ENCODE results near the gene TIGAR. TPM values are rescaled to one million over a fixed set of nuclear protein-coding genes. Genes with fewer than 3 reads are reported as not detected.
A peak's percentile ranks its signal among the peaks of the same experiment; 100 is the strongest.

TIGAR gene
- total and polyA plus RNA-seq, 4 donors, result 2.9 to 10.5 (median 5.9) TPM

- ATAC-seq (ENCODE audit: low FRiP score), result no peak
- Histone ChIP-seq H3K36me3 (ENCODE audit: control insufficient read depth in 1 of 2, insufficient read depth in 2 of 2, low read length in 1 of 2) (no peaks in the 10 kb centered on the region), H3K27me3 (ENCODE audit: control insufficient read depth in 1 of 2, insufficient read depth in 2 of 2, low read length in 1 of 2) (no peaks in the 10 kb centered on the region), H3K4me3 (ENCODE audit: low read length in 2 of 2) (no peak overlapping the region), H3K9me3 (ENCODE audit: control insufficient read depth, low read length) (peaks cover 2% of the 10 kb centered on the region), H3K4me1 (ENCODE audit: control insufficient read depth in 1 of 2, insufficient read depth in 2 of 2, low read length in 2 of 2) (peaks cover 0 to 2% of the 10 kb centered on the region in 2 donors), H3K27ac (ENCODE audit: low read depth in 1 of 2, low read length in 2 of 2) (no peak overlapping the region)
- 96 to 97% methylated on average over 3 of the region's 3 CpGs for WGBS, 2 donors
- no peak for DNase-seq
- intact Hi-C loops (cut with DNase I), result no loop called here
Observed at GRCh38 chr12:4330203-4330602, 9.2 kb downstream of the TIGAR start.

DNA sequence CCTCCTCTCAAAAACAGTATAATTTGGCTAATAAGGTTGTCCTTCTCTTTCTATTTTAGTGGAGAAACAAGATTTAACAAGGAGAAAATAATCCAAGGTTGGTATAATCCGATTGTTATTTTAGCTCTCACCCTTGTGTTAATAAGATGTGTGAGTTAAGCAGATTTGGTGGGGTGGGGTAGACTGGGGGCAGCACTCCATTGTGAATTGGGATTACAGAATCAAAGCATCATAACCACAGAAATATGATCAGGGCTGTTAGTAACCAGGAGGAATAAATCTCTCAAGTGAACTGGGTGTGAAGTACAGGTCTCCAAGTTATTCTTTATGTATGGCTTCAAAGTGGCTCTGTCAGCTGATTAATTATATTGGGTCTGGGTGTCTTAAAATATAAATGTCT is 10.2 kb downstream of the TIGAR start:
- H3K36me3 ChIP-seq (ENCODE audit: control insufficient read depth in 1 of 2, insufficient read depth in 2 of 2, low read length in 1 of 2), result no peaks in the 10 kb centered on the region
- no peaks in the 10 kb centered on the region for H3K27me3 ChIP-seq (ENCODE audit: control insufficient read depth in 1 of 2, insufficient read depth in 2 of 2, low read length in 1 of 2)
- H3K4me1 ChIP-seq (ENCODE audit: control insufficient read depth in 1 of 2, insufficient read depth in 2 of 2, low read length in 2 of 2), result peaks cover 0 to 2% of the 10 kb centered on the region in 2 donors
- 23 to 31% methylated on average over 1 of the region's 1 CpG for WGBS, 2 donors
- ATAC-seq (ENCODE audit: low FRiP score) (no peak), DNase-seq (no peak)
- intact Hi-C loops (cut with DNase I), result no loop called here
- no peak overlapping the region for H3K4me3 ChIP-seq (ENCODE audit: low read length in 2 of 2)
- no peak overlapping the region for H3K27ac ChIP-seq (ENCODE audit: low read depth in 1 of 2, low read length in 2 of 2)
- H3K9me3 ChIP-seq (ENCODE audit: control insufficient read depth, low read length), result peaks cover 2% of the 10 kb centered on the region

GRCh38 chr12:4331842-4332241 is 10.8 kb downstream of the TIGAR start:
- peaks cover 0 to 2% of the 10 kb centered on the region in 2 donors for H3K4me1 ChIP-seq (ENCODE audit: control insufficient read depth in 1 of 2, insufficient read depth in 2 of 2, low read length in 2 of 2)
- H3K4me3 ChIP-seq (ENCODE audit: low read length in 2 of 2), result no peak overlapping the region
- H3K36me3 ChIP-seq (ENCODE audit: control insufficient read depth in 1 of 2, insufficient read depth in 2 of 2, low read length in 1 of 2), result no peaks in the 10 kb centered on the region
- DNase-seq, result no peak
- H3K27me3 ChIP-seq (ENCODE audit: control insufficient read depth in 1 of 2, insufficient read depth in 2 of 2, low read length in 1 of 2), result no peaks in the 10 kb centered on the region
- intact Hi-C loops (cut with DNase I), result no loop called here
- H3K9me3 ChIP-seq (ENCODE audit: control insufficient read depth, low read length), result peaks cover 2% of the 10 kb centered on the region
- WGBS, 2 donors, result 10 to 14% methylated on average over 4 of the region's 4 CpGs
- no peak overlapping the region for H3K27ac ChIP-seq (ENCODE audit: low read depth in 1 of 2, low read length in 2 of 2)
- no peak for ATAC-seq (ENCODE audit: low FRiP score)

GRCh38 chr12:4346931-4347330 is 25.9 kb downstream of the TIGAR start:
- ATAC-seq (ENCODE audit: low FRiP score) (no peak), DNase-seq (no peak)
- H3K36me3 ChIP-seq (ENCODE audit: control insufficient read depth in 1 of 2, insufficient read depth in 2 of 2, low read length in 1 of 2), result no peaks in the 10 kb centered on the region
- H3K27me3 ChIP-seq (ENCODE audit: control insufficient read depth in 1 of 2, insufficient read depth in 2 of 2, low read length in 1 of 2), result no peaks in the 10 kb centered on the region
- intact Hi-C loops (cut with DNase I), result no loop called here
- H3K4me1 ChIP-seq (ENCODE audit: control insufficient read depth in 1 of 2, insufficient read depth in 2 of 2, low read length in 2 of 2), result no peaks in the 10 kb centered on the region
- H3K9me3 ChIP-seq (ENCODE audit: control insufficient read depth, low read length), result no peaks in the 10 kb centered on the region
- no peak overlapping the region for H3K4me3 ChIP-seq (ENCODE audit: low read length in 2 of 2)
- H3K27ac ChIP-seq (ENCODE audit: low read depth in 1 of 2, low read length in 2 of 2), result no peak overlapping the region

- H3K36me3 ChIP-seq (ENCODE audit: control insufficient read depth in 1 of 2, insufficient read depth in 2 of 2, low read length in 1 of 2), result peaks cover 3 to 6% of the 10 kb centered on the region in 2 donors
- DNase-seq (no peak), ATAC-seq (ENCODE audit: low FRiP score) (no peak)
- H3K9me3 ChIP-seq (ENCODE audit: control insufficient read depth, low read length), result no peaks in the 10 kb centered on the region
- no peak overlapping the region for H3K27ac ChIP-seq (ENCODE audit: low read depth in 1 of 2, low read length in 2 of 2)
- intact Hi-C loops (cut with DNase I), result no loop called here
- H3K27me3 ChIP-seq (ENCODE audit: control insufficient read depth in 1 of 2, insufficient read depth in 2 of 2, low read length in 1 of 2), result no peaks in the 10 kb centered on the region
- 72 to 73% methylated on average over 4 of the region's 4 CpGs for WGBS, 2 donors
- no peaks in the 10 kb centered on the region for H3K4me1 ChIP-seq (ENCODE audit: control insufficient read depth in 1 of 2, insufficient read depth in 2 of 2, low read length in 2 of 2)
- H3K4me3 ChIP-seq (ENCODE audit: low read length in 2 of 2), result no peak overlapping the region
Observed at GRCh38 chr12:4353785-4354208, 32.8 kb downstream of the TIGAR start.

- no peaks in the 10 kb centered on the region for H3K4me1 ChIP-seq (ENCODE audit: control insufficient read depth in 1 of 2, insufficient read depth in 2 of 2, low read length in 2 of 2)
- no peak for DNase-seq
- H3K9me3 ChIP-seq (ENCODE audit: control insufficient read depth, low read length), result no peaks in the 10 kb centered on the region
Observed at GRCh38 chr12:4355156-4356040, 34.4 kb downstream of the TIGAR start.

DNA sequence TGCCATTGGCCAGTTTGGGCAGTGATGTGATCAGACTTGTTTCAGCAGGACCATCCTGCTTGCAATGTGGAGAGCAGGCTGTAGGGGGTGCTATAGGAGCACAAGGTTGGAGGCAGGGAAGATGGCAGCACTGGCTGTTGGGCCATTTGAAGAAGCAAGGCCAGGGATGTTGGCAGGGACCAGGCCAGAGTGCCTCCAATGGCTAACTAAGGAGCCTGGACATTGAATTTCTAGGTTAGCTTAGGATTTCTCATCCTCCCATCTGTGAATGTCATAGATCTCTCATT is 35.0 kb downstream of the TIGAR start:
- no peaks in the 10 kb centered on the region for H3K4me1 ChIP-seq (ENCODE audit: control insufficient read depth in 1 of 2, insufficient read depth in 2 of 2, low read length in 2 of 2)
- peaks cover 3 to 6% of the 10 kb centered on the region in 2 donors for H3K36me3 ChIP-seq (ENCODE audit: control insufficient read depth in 1 of 2, insufficient read depth in 2 of 2, low read length in 1 of 2)
- intact Hi-C loops (cut with DNase I), result no loop called here
- DNase-seq (peak in 1 of 2 donors; percentile 41), ATAC-seq (ENCODE audit: low FRiP score) (no peak)
- no peaks in the 10 kb centered on the region for H3K27me3 ChIP-seq (ENCODE audit: control insufficient read depth in 1 of 2, insufficient read depth in 2 of 2, low read length in 1 of 2)
- no peak overlapping the region for H3K27ac ChIP-seq (ENCODE audit: low read depth in 1 of 2, low read length in 2 of 2)
- H3K9me3 ChIP-seq (ENCODE audit: control insufficient read depth, low read length), result no peaks in the 10 kb centered on the region
- no peak overlapping the region for H3K4me3 ChIP-seq (ENCODE audit: low read length in 2 of 2)

More at GRCh38 chr12:4355156-4356040, 34.4 kb downstream of the TIGAR start:
- WGBS, 2 donors, result 67 to 78% methylated on average over 3 of the region's 3 CpGs
- H3K36me3 ChIP-seq (ENCODE audit: control insufficient read depth in 1 of 2, insufficient read depth in 2 of 2, low read length in 1 of 2), result peaks cover 3 to 6% of the 10 kb centered on the region in 2 donors
- no peak overlapping the region for H3K4me3 ChIP-seq (ENCODE audit: low read length in 2 of 2)
- ATAC-seq (ENCODE audit: low FRiP score), result no peak
- no peak overlapping the region for H3K27ac ChIP-seq (ENCODE audit: low read depth in 1 of 2, low read length in 2 of 2)
- H3K27me3 ChIP-seq (ENCODE audit: control insufficient read depth in 1 of 2, insufficient read depth in 2 of 2, low read length in 1 of 2), result no peaks in the 10 kb centered on the region
- intact Hi-C loops (cut with DNase I), result no loop called here

DNA sequence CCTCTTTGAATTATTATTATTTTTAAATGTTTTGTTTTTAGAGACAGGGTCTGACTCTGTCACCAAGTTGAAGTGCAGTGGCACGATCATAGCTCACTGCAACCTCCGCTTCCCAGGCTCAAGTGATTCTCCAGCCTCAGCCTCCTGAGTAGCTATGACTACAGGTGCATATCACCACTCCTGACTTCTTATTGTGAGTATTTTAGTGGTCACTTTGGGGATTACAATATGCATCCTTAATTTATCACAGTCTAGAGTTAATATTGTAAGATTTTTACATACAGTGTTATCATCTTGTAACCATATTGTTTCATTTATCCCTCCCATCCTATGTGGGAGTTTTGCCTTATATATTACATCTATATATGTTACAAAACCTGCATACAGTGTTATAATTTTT is 45.1 kb downstream of the TIGAR start:
- intact Hi-C loops (cut with DNase I), result no loop called here
- H3K9me3 ChIP-seq (ENCODE audit: control insufficient read depth, low read length), result no peaks in the 10 kb centered on the region
- no peaks in the 10 kb centered on the region for H3K36me3 ChIP-seq (ENCODE audit: control insufficient read depth in 1 of 2, insufficient read depth in 2 of 2, low read length in 1 of 2)
- H3K4me3 ChIP-seq (ENCODE audit: low read length in 2 of 2), result no peak overlapping the region
- H3K27me3 ChIP-seq (ENCODE audit: control insufficient read depth in 1 of 2, insufficient read depth in 2 of 2, low read length in 1 of 2), result no peaks in the 10 kb centered on the region
- H3K27ac ChIP-seq (ENCODE audit: low read depth in 1 of 2, low read length in 2 of 2), result no peak overlapping the region
- DNase-seq (no peak), ATAC-seq (ENCODE audit: low FRiP score) (no peak)
- H3K4me1 ChIP-seq (ENCODE audit: control insufficient read depth in 1 of 2, insufficient read depth in 2 of 2, low read length in 2 of 2), result no peaks in the 10 kb centered on the region
- 84 to 88% methylated on average over 2 of the region's 2 CpGs for whole genome bisulfite sequencing, 2 donors

DNA sequence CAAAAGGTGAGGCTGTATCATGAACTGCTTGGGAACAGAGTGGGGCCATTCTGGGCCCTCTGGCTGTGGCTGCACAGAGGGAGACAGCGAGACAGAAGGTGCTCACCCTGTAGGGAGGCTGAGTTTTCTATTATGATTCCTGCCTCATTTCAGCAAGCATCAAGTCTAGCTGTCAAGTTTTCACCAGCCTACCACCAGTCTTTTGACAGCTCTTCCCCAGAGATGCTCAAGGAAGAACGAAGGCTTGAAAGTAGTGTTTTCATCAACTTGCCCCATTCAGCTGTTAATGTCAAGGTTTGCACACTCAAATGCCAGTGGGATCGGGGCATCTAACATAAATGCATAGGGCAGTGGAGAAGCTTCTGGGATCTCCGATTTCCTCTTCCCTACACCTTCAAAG is 48.5 kb downstream of the TIGAR start:
- Histone ChIP-seq H3K36me3 (ENCODE audit: control insufficient read depth in 1 of 2, insufficient read depth in 2 of 2, low read length in 1 of 2) (no peaks in the 10 kb centered on the region), H3K4me1 (ENCODE audit: control insufficient read depth in 1 of 2, insufficient read depth in 2 of 2, low read length in 2 of 2) (no peaks in the 10 kb centered on the region), H3K9me3 (ENCODE audit: control insufficient read depth, low read length) (no peaks in the 10 kb centered on the region), H3K27me3 (ENCODE audit: control insufficient read depth in 1 of 2, insufficient read depth in 2 of 2, low read length in 1 of 2) (no peaks in the 10 kb centered on the region), H3K4me3 (ENCODE audit: low read length in 2 of 2) (no peak overlapping the region), H3K27ac (ENCODE audit: low read depth in 1 of 2, low read length in 2 of 2) (no peak overlapping the region)
- intact Hi-C loops (cut with DNase I), result no loop called here
- DNase-seq, result no peak
- WGBS, 2 donors, result 83 to 84% methylated on average over 4 of the region's 4 CpGs
- ATAC-seq (ENCODE audit: low FRiP score), result no peak
